GM23338 (cell line): Measurements from ENCODE around the gene PIK3C2G. TPM values are rescaled to one million over a fixed set of nuclear protein-coding genes. Genes with fewer than 3 reads are reported as not detected.

ENCODE experiments used
- ATAC-seq: fragments of 200-7000 bp; cut with Tn5 transposase; 3 replicates; pipeline ENCODE4 v1.9.1; 2020
- DNase-seq: peaks from one replicate; pipeline ENCODE4 v3.0.0-alpha.2; 2015; ENCODE audit warnings: low spot score
- H2AFZ ChIP-seq: fragments of 200-600 bp; sonication (generic); 2 replicates; pipeline ENCODE4 v1.8.0; 2016; ENCODE audit warnings: antibody characterized with exemption, mild to moderate bottlenecking, moderate library complexity
- H3F3A ChIP-seq: fragments of 200-600 bp; sonication (generic); replicated peaks from 2 replicates; pipeline ENCODE4 v1.8.0; 2017; ENCODE audit warnings: antibody characterized with exemption, mixed run types, low read depth
- H3K27ac ChIP-seq: fragments of 200-600 bp; sonication (generic); 2 replicates; pipeline ENCODE4 v1.6.1; 2016; ENCODE audit warnings: low read depth
- H3K27me3 ChIP-seq: fragments of 200-600 bp; sonication (generic); 2 replicates; pipeline ENCODE4 v1.8.0; 2016; ENCODE audit warnings: mild to moderate bottlenecking, mixed run types, moderate library complexity; ENCODE audit not compliant: insufficient read depth
- H3K36me3 ChIP-seq: fragments of 200-600 bp; sonication (generic); 2 replicates; pipeline ENCODE4 v1.8.0; 2016; ENCODE audit warnings: mild to moderate bottlenecking; ENCODE audit not compliant: insufficient read depth
- H3K4me1 ChIP-seq: fragments of 200-600 bp; sonication (generic); 2 replicates; pipeline ENCODE4 v1.8.0; 2016; ENCODE audit warnings: mild to moderate bottlenecking, moderate library complexity; ENCODE audit not compliant: insufficient read depth
- H3K4me2 ChIP-seq: fragments of 200-600 bp; sonication (generic); 2 replicates; pipeline ENCODE4 v1.7.1; 2017; ENCODE audit warnings: mixed run types
- H3K4me3 ChIP-seq: fragments of 200-600 bp; sonication (generic); 2 replicates; pipeline ENCODE4 v1.6.1; 2016; ENCODE audit warnings: mixed run types
- H3K79me2 ChIP-seq: fragments of 200-600 bp; sonication (generic); replicated peaks from 2 replicates; pipeline ENCODE4 v1.8.0; 2017; ENCODE audit warnings: mild to moderate bottlenecking; ENCODE audit not compliant: insufficient read depth
- H3K9me2 ChIP-seq: fragments of 200-600 bp; sonication (generic); 2 replicates; pipeline ENCODE4 v1.8.0; 2017; ENCODE audit not compliant: insufficient read depth
- H4K20me1 ChIP-seq: fragments of 200-600 bp; sonication (generic); replicated peaks from 2 replicates; pipeline ENCODE4 v1.8.0; 2017; ENCODE audit warnings: mild to moderate bottlenecking; ENCODE audit not compliant: insufficient read depth
- H3K27ac Mint-ChIP-seq: 2 replicates; pipeline ENCODE4 v1.8.0; 2020; ENCODE audit warnings: inconsistent platforms, mild to moderate bottlenecking, moderate library complexity, mixed read lengths
- H3K27me3 Mint-ChIP-seq: 3 replicates; pipeline ENCODE4 v1.8.0; 2022; ENCODE audit warnings: low read depth, mild to moderate bottlenecking, moderate library complexity, mixed read lengths, inconsistent platforms; ENCODE audit not compliant: insufficient read depth, poor library complexity
- H3K36me3 Mint-ChIP-seq: 3 replicates; pipeline ENCODE4 v1.8.0; 2021; ENCODE audit warnings: low read depth, mild to moderate bottlenecking, inconsistent platforms, moderate library complexity, mixed read lengths
- H3K4me1 Mint-ChIP-seq: 3 replicates; pipeline ENCODE4 v1.8.0; 2020; ENCODE audit warnings: mild to moderate bottlenecking, inconsistent platforms, mixed read lengths
- H3K4me3 Mint-ChIP-seq: 3 replicates; pipeline ENCODE4 v1.8.0; 2021; ENCODE audit warnings: moderate library complexity, mild to moderate bottlenecking, inconsistent platforms, mixed read lengths
- H3K9me3 Mint-ChIP-seq: 3 replicates; pipeline ENCODE4 v1.8.0; 2020; ENCODE audit warnings: moderate library complexity, mild to moderate bottlenecking, inconsistent platforms, mixed read lengths
- CREB1 ChIP-seq: fragments of 250-450 bp; sonication (Bioruptor Pico); IDR thresholded peaks from 2 replicates; pipeline ENCODE4 v1.5.0; 2020; ENCODE audit warnings: low read depth, mild to moderate bottlenecking, moderate library complexity
- CTCF ChIP-seq, 2 experiments: fragments of 200-600 bp in 1 of 2; sonication (generic) in 1 of 2; conservative IDR thresholded peaks; 2 replicates each; pipeline versions ENCODE4 v1.5.1 to v1.6.1; 2016 to 2017; ENCODE audit warnings: antibody characterized with exemption in 2 of 2, low read depth in 2 of 2, mild to moderate bottlenecking in 2 of 2, moderate library complexity in 1 of 2
- ETS1 ChIP-seq: IDR thresholded peaks from 2 replicates; pipeline ENCODE4 v1.6.1; 2016; ENCODE audit warnings: antibody characterized with exemption
- EZH2 ChIP-seq: fragments of 200-600 bp; sonication (generic); IDR thresholded peaks from one replicate; pipeline ENCODE4 v1.8.0; 2017; ENCODE audit warnings: antibody characterized with exemption, mild to moderate bottlenecking, low read depth; ENCODE audit not compliant: unreplicated experiment
- EZH2phosphoT487 ChIP-seq: fragments of 200-600 bp; sonication (generic); IDR thresholded peaks from one replicate; pipeline ENCODE4 v1.8.1; 2018; ENCODE audit warnings: antibody characterized with exemption; ENCODE audit not compliant: unreplicated experiment
- JUNB ChIP-seq: IDR thresholded peaks from one replicate; pipeline ENCODE4 v1.6.1; 2016; ENCODE audit warnings: antibody characterized with exemption; ENCODE audit not compliant: unreplicated experiment
- NANOG ChIP-seq: IDR thresholded peaks from 2 replicates; pipeline ENCODE4 v1.6.1; 2016; ENCODE audit warnings: antibody characterized with exemption, borderline replicate concordance
- POLR2AphosphoS5 ChIP-seq: IDR thresholded peaks from 2 replicates; pipeline ENCODE4 v1.6.1; 2016; ENCODE audit warnings: antibody characterized with exemption, low read depth
- REST ChIP-seq: IDR thresholded peaks from one replicate; pipeline ENCODE4 v1.6.1; 2018; ENCODE audit warnings: antibody characterized with exemption; ENCODE audit not compliant: unreplicated experiment
- STAT1 ChIP-seq: IDR thresholded peaks from one replicate; pipeline ENCODE4 v1.6.1; 2016; ENCODE audit warnings: antibody characterized with exemption; ENCODE audit not compliant: unreplicated experiment
- ZNF114 ChIP-seq: fragments of 250-450 bp; sonication (Bioruptor Pico); IDR thresholded peaks from 2 replicates; pipeline ENCODE4 v1.5.0; 2020; ENCODE audit warnings: mild to moderate bottlenecking, moderate library complexity
- ZNF331 ChIP-seq: fragments of 250-450 bp; sonication (Bioruptor Pico); IDR thresholded peaks from 2 replicates; pipeline ENCODE4 v1.5.0; 2020; ENCODE audit warnings: low read depth, mild to moderate bottlenecking, moderate library complexity
- ZNF462 ChIP-seq: fragments of 250-450 bp; sonication (Bioruptor Pico); IDR thresholded peaks from 2 replicates; pipeline ENCODE4 v1.5.0; 2020; ENCODE audit warnings: mild to moderate bottlenecking, moderate library complexity
- polyA plus RNA-seq: library from polyadenylated mRNA; unstranded; fragments of >200 nt; fragmentation: Nextera tagmentation; extraction: Ambion mirVana; gene quantifications from 2 replicates; pipeline ENCODE4 v1.2.1, GENCODE V29; 2016
- total RNA-seq: library from RNA; depleted of rRNA; stranded (reverse); fragments of >200 nt; shearing (Covaris generic); gene quantifications from 2 replicates; pipeline ENCODE4 v1.2.3, GENCODE V29; 2014

PIK3C2G gene
- total and polyA plus RNA-seq, 2 experiments from 2014 or later: not detected

- peaks cover 2% of the 10 kb centered on the region for H3K27me3 Mint-ChIP-seq
Measured at GRCh38 chr12:18646286-18646890, 385.1 kb downstream of the PIK3C2G start.

More at GRCh38 chr12:18646286-18646890, 385.1 kb downstream of the PIK3C2G start:
- no peaks in the 10 kb centered on the region for H4K20me1 ChIP-seq
- peak overlapping the region; percentile 25; the same call in 1 of the 2 replicates for H2AFZ ChIP-seq
- no peak for DNase-seq
- Mint-ChIP-seq H3K36me3 (no peaks in the 10 kb centered on the region), H3K9me3 (no peaks in the 10 kb centered on the region), H3K4me3 (no peak overlapping the region), H3K27ac (no peak overlapping the region), H3K4me1 (no peaks in the 10 kb centered on the region)
- ATAC-seq: no peak
- no peak overlapping the region for H3K4me2 ChIP-seq
- H3K9me2 ChIP-seq: no peaks in the 10 kb centered on the region
- H3K4me3 ChIP-seq: no peak overlapping the region
- no peaks in the 10 kb centered on the region for H3K79me2 ChIP-seq
- H3K36me3 ChIP-seq: no peaks in the 10 kb centered on the region
- H3K27ac ChIP-seq: no peak overlapping the region
- TF ChIP-seq EZH2 (no peak), STAT1 (no peak), CREB1 (CRISPR knock-in tag) (no peak), ETS1 (no peak), ZNF331 (CRISPR knock-in tag) (no peak), ZNF114 (CRISPR knock-in tag) (no peak), REST (no peak), JUNB (no peak), EZH2phosphoT487 (no peak), NANOG (no peak), POLR2AphosphoS5 (no peak), ZNF462 (no peak), CTCF (conservative IDR thresholded peaks at IDR 0.05; ENCODE audit: low read depth in 2 of 2) (no peak)
- no peaks in the 10 kb centered on the region for H3K4me1 ChIP-seq
- H3K27me3 ChIP-seq: no peaks in the 10 kb centered on the region
- H3F3A ChIP-seq: no peaks in the 10 kb centered on the region
